RWPE2 (cell line): ENCODE measurements around the gene ASB3.

Experiments
- ATAC-seq: fragments of 200-7000 bp; cut with Tn5 transposase; 3 replicates; pipeline ENCODE4 v1.9.1; 2021; ENCODE audit warnings: low read depth
- DNase-seq: peaks from one replicate; pipeline ENCODE4 v3.0.0-alpha.2; 2020; ENCODE audit warnings: low spot score
- H3K27ac ChIP-seq: fragments of 450-650 bp; 2 replicates; pipeline ENCODE4 v1.5.1; 2017; ENCODE audit warnings: mild to moderate bottlenecking; ENCODE audit not compliant: poor library complexity, severe bottlenecking
- H3K27me3 ChIP-seq: fragments of 250-450 bp; sonication (Bioruptor Pico); 2 replicates; pipeline ENCODE4 v1.5.1; 2021; ENCODE audit warnings: mild to moderate bottlenecking, moderate library complexity; ENCODE audit not compliant: insufficient read depth, poor library complexity, severe bottlenecking
- H3K36me3 ChIP-seq: fragments of 250-450 bp; sonication (Bioruptor Pico); 2 replicates; pipeline ENCODE4 v1.5.1; 2020; ENCODE audit warnings: low read depth, mild to moderate bottlenecking, moderate library complexity
- H3K4me1 ChIP-seq: fragments of 250-450 bp; sonication (Bioruptor Pico); 2 replicates; pipeline ENCODE4 v1.5.1; 2021; ENCODE audit warnings: mild to moderate bottlenecking, moderate library complexity; ENCODE audit not compliant: insufficient read depth, poor library complexity, severe bottlenecking
- H3K4me3 ChIP-seq: fragments of 250-450 bp; sonication (Bioruptor Pico); 2 replicates; pipeline ENCODE4 v1.5.1; 2021; ENCODE audit warnings: mild to moderate bottlenecking, moderate library complexity; ENCODE audit not compliant: severe bottlenecking
- H3K9me3 ChIP-seq: fragments of 250-450 bp; sonication (Bioruptor Pico); 2 replicates; pipeline ENCODE4 v1.5.1; 2021; ENCODE audit warnings: mild to moderate bottlenecking, moderate library complexity; ENCODE audit not compliant: severe bottlenecking
- TF ChIP-seq, protein P1 (sequence below): fragments of 450-650 bp; IDR thresholded peaks from one replicate; pipeline ENCODE4 v1.5.1; 2017; ENCODE audit warnings: mild to moderate bottlenecking, moderate library complexity; ENCODE audit not compliant: poor library complexity, severe bottlenecking

ASB3 gene

DNA sequence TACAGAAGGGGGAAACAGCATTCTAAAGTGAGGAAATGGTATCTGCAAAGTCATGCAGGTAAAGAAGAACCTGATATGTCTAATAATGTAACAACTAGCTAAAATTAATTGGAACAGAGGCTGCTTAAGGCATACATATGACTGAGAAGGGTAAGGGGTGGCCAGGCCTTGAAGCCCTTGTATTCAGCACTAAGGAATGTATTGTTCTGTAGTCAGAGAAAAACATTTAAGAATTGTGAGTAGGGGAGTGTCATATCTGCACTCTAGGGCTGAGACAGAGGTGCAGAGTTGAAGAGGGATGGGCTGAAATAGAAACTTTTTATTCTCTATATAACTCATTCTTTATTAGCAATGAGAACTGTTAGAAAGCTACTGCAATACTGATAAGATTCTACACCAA lies 164.6 kb downstream of the ASB3 start:
- DNase-seq = no peak

DNA sequence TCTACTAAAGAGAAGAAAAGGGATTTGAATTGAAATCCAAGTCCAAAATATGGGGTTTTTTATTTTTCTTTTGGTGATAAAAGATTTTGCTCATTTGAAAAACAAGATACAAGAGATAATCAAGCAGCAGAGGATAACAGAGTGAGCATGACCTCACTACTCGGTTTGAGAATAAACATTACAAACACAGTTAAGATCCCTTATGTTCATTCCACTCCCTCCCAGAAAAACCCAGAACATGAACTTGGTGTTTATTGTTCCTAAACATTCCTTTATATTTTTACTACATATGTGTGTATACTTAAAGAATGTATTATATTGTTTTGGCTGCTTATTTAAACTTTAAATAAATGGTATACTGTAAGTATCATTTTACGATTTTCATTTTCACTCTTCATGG lies 165.8 kb downstream of the ASB3 start:
- TF ChIP-seq, protein P1, sequence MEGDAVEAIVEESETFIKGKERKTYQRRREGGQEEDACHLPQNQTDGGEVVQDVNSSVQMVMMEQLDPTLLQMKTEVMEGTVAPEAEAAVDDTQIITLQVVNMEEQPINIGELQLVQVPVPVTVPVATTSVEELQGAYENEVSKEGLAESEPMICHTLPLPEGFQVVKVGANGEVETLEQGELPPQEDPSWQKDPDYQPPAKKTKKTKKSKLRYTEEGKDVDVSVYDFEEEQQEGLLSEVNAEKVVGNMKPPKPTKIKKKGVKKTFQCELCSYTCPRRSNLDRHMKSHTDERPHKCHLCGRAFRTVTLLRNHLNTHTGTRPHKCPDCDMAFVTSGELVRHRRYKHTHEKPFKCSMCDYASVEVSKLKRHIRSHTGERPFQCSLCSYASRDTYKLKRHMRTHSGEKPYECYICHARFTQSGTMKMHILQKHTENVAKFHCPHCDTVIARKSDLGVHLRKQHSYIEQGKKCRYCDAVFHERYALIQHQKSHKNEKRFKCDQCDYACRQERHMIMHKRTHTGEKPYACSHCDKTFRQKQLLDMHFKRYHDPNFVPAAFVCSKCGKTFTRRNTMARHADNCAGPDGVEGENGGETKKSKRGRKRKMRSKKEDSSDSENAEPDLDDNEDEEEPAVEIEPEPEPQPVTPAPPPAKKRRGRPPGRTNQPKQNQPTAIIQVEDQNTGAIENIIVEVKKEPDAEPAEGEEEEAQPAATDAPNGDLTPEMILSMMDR = no peak
- DNase-seq (no peak), ATAC-seq (no peak)
- Histone ChIP-seq H3K4me1 (no peaks in the 10 kb centered on the region), H3K27ac (no peak overlapping the region), H3K4me3 (no peak overlapping the region), H3K9me3 (no peaks in the 10 kb centered on the region), H3K27me3 (no peaks in the 10 kb centered on the region), H3K36me3 (no peaks in the 10 kb centered on the region; the same call in 1 of the 2 replicates)

More for the DNA sequence above, 164.6 kb downstream of the ASB3 start:
- H3K9me3 ChIP-seq = no peaks in the 10 kb centered on the region
- no peaks in the 10 kb centered on the region for H3K27me3 ChIP-seq
- TF ChIP-seq, protein P1 = no peak
- H3K36me3 ChIP-seq = no peaks in the 10 kb centered on the region; the same call in 1 of the 2 replicates
- no peak overlapping the region for H3K27ac ChIP-seq
- ATAC-seq = peak; percentile 54; the same call in 1 of the 3 replicates
- no peak overlapping the region for H3K4me3 ChIP-seq
- H3K4me1 ChIP-seq = no peaks in the 10 kb centered on the region
